GM23338 (cell line): ENCODE data around the gene HDHD2. TPM values are rescaled to one million over a fixed set of nuclear protein-coding genes. Genes with fewer than 3 reads are reported as not detected.
A peak's percentile ranks its signal among the peaks of the same experiment; 100 is the strongest.

Experiments
- ATAC-seq: fragments of 200-7000 bp; cut with Tn5 transposase; 3 replicates; pipeline ENCODE4 v1.9.1; 2020
- DNase-seq: peaks from one replicate; pipeline ENCODE4 v3.0.0-alpha.2; 2015; ENCODE audit warnings: low spot score
- H2AFZ ChIP-seq: fragments of 200-600 bp; sonication (generic); 2 replicates; pipeline ENCODE4 v1.8.0; 2016; ENCODE audit warnings: antibody characterized with exemption, mild to moderate bottlenecking, moderate library complexity
- H3F3A ChIP-seq: fragments of 200-600 bp; sonication (generic); replicated peaks from 2 replicates; pipeline ENCODE4 v1.8.0; 2017; ENCODE audit warnings: antibody characterized with exemption, mixed run types, low read depth
- H3K27ac ChIP-seq: fragments of 200-600 bp; sonication (generic); 2 replicates; pipeline ENCODE4 v1.6.1; 2016; ENCODE audit warnings: low read depth
- H3K27me3 ChIP-seq: fragments of 200-600 bp; sonication (generic); 2 replicates; pipeline ENCODE4 v1.8.0; 2016; ENCODE audit warnings: mild to moderate bottlenecking, mixed run types, moderate library complexity; ENCODE audit not compliant: insufficient read depth
- H3K36me3 ChIP-seq: fragments of 200-600 bp; sonication (generic); 2 replicates; pipeline ENCODE4 v1.8.0; 2016; ENCODE audit warnings: mild to moderate bottlenecking; ENCODE audit not compliant: insufficient read depth
- H3K4me1 ChIP-seq: fragments of 200-600 bp; sonication (generic); 2 replicates; pipeline ENCODE4 v1.8.0; 2016; ENCODE audit warnings: mild to moderate bottlenecking, moderate library complexity; ENCODE audit not compliant: insufficient read depth
- H3K4me2 ChIP-seq: fragments of 200-600 bp; sonication (generic); 2 replicates; pipeline ENCODE4 v1.7.1; 2017; ENCODE audit warnings: mixed run types
- H3K4me3 ChIP-seq: fragments of 200-600 bp; sonication (generic); 2 replicates; pipeline ENCODE4 v1.6.1; 2016; ENCODE audit warnings: mixed run types
- H3K79me2 ChIP-seq: fragments of 200-600 bp; sonication (generic); replicated peaks from 2 replicates; pipeline ENCODE4 v1.8.0; 2017; ENCODE audit warnings: mild to moderate bottlenecking; ENCODE audit not compliant: insufficient read depth
- H3K9me2 ChIP-seq: fragments of 200-600 bp; sonication (generic); 2 replicates; pipeline ENCODE4 v1.8.0; 2017; ENCODE audit not compliant: insufficient read depth
- H4K20me1 ChIP-seq: fragments of 200-600 bp; sonication (generic); replicated peaks from 2 replicates; pipeline ENCODE4 v1.8.0; 2017; ENCODE audit warnings: mild to moderate bottlenecking; ENCODE audit not compliant: insufficient read depth
- H3K27ac Mint-ChIP-seq: 2 replicates; pipeline ENCODE4 v1.8.0; 2020; ENCODE audit warnings: inconsistent platforms, mild to moderate bottlenecking, moderate library complexity, mixed read lengths
- H3K27me3 Mint-ChIP-seq: 3 replicates; pipeline ENCODE4 v1.8.0; 2022; ENCODE audit warnings: low read depth, mild to moderate bottlenecking, moderate library complexity, mixed read lengths, inconsistent platforms; ENCODE audit not compliant: insufficient read depth, poor library complexity
- H3K36me3 Mint-ChIP-seq: 3 replicates; pipeline ENCODE4 v1.8.0; 2021; ENCODE audit warnings: low read depth, mild to moderate bottlenecking, inconsistent platforms, moderate library complexity, mixed read lengths
- H3K4me1 Mint-ChIP-seq: 3 replicates; pipeline ENCODE4 v1.8.0; 2020; ENCODE audit warnings: mild to moderate bottlenecking, inconsistent platforms, mixed read lengths
- H3K4me3 Mint-ChIP-seq: 3 replicates; pipeline ENCODE4 v1.8.0; 2021; ENCODE audit warnings: moderate library complexity, mild to moderate bottlenecking, inconsistent platforms, mixed read lengths
- H3K9me3 Mint-ChIP-seq: 3 replicates; pipeline ENCODE4 v1.8.0; 2020; ENCODE audit warnings: moderate library complexity, mild to moderate bottlenecking, inconsistent platforms, mixed read lengths
- CREB1 ChIP-seq: fragments of 250-450 bp; sonication (Bioruptor Pico); IDR thresholded peaks from 2 replicates; pipeline ENCODE4 v1.5.0; 2020; ENCODE audit warnings: low read depth, mild to moderate bottlenecking, moderate library complexity
- CTCF ChIP-seq, 2 experiments: fragments of 200-600 bp in 1 of 2; sonication (generic) in 1 of 2; conservative IDR thresholded peaks; 2 replicates each; pipeline versions ENCODE4 v1.5.1 to v1.6.1; 2016 to 2017; ENCODE audit warnings: antibody characterized with exemption in 2 of 2, low read depth in 2 of 2, mild to moderate bottlenecking in 2 of 2, moderate library complexity in 1 of 2
- ETS1 ChIP-seq: IDR thresholded peaks from 2 replicates; pipeline ENCODE4 v1.6.1; 2016; ENCODE audit warnings: antibody characterized with exemption
- JUNB ChIP-seq: IDR thresholded peaks from one replicate; pipeline ENCODE4 v1.6.1; 2016; ENCODE audit warnings: antibody characterized with exemption; ENCODE audit not compliant: unreplicated experiment
- NANOG ChIP-seq: IDR thresholded peaks from 2 replicates; pipeline ENCODE4 v1.6.1; 2016; ENCODE audit warnings: antibody characterized with exemption, borderline replicate concordance
- STAT1 ChIP-seq: IDR thresholded peaks from one replicate; pipeline ENCODE4 v1.6.1; 2016; ENCODE audit warnings: antibody characterized with exemption; ENCODE audit not compliant: unreplicated experiment
- ZNF114 ChIP-seq: fragments of 250-450 bp; sonication (Bioruptor Pico); IDR thresholded peaks from 2 replicates; pipeline ENCODE4 v1.5.0; 2020; ENCODE audit warnings: mild to moderate bottlenecking, moderate library complexity
- polyA plus RNA-seq: library from polyadenylated mRNA; unstranded; fragments of >200 nt; fragmentation: Nextera tagmentation; extraction: Ambion mirVana; gene quantifications from 2 replicates; pipeline ENCODE4 v1.2.1, GENCODE V29; 2016
- total RNA-seq: library from RNA; depleted of rRNA; stranded (reverse); fragments of >200 nt; shearing (Covaris generic); gene quantifications from 2 replicates; pipeline ENCODE4 v1.2.3, GENCODE V29; 2014
- TF ChIP-seq, protein P1 (sequence below): IDR thresholded peaks from one replicate; pipeline ENCODE4 v1.6.1; 2018; ENCODE audit warnings: antibody characterized with exemption; ENCODE audit not compliant: unreplicated experiment

Gene HDHD2
- total and polyA plus RNA-seq, 2 experiments from 2014 or later = 25.9 to 32.2 TPM

DNA sequence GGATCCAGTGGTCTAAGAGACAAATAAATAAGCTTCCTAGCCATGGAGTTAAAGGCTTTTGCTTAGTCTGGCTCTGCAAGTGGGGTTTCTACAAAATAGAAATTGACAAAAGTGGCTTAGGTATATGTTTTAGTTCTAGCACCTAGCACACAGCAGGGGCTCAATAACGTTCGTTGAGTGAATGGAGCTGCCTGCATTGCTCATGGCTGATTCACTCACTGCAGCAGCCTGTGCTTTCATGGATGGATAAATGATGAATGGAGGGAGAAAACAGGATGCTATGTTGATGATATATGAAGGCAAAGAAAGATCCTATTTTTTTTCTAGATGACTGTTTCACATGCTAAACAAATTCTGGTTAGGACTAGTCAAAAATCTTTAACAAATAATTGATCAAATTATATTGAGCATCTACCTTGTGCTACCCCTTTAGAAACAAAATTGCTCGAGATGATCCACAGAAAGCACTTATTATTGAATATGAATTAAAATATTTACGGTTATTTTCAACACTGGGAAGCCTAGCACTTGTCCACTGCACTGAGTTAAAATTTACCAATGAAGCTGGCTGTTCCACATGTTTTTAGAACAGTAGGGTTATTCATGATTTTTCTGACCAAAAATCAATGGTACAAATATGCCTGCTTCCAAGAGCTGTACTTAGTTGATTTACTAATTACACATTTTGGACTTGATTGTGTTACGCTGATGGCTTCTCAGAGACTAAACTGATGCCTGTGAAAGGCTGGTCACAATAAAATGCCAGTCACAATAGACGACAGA is 39.6 kb downstream of the HDHD2 start:
- TF ChIP-seq ETS1 (no peak), CTCF (conservative IDR thresholded peaks at IDR 0.05; ENCODE audit: low read depth in 2 of 2) (no peak)
- H3K27me3 ChIP-seq = no peaks in the 10 kb centered on the region
- no peak overlapping the region for H2AFZ ChIP-seq
- H3K79me2 ChIP-seq = no peaks in the 10 kb centered on the region
- no peak overlapping the region for H3K4me3 ChIP-seq
- peaks cover 2% of the 10 kb centered on the region for H3K27me3 Mint-ChIP-seq
- H3K4me1 Mint-ChIP-seq = peaks cover 47% of the 10 kb centered on the region
- no peaks in the 10 kb centered on the region for H3K9me2 ChIP-seq
- H3K36me3 Mint-ChIP-seq = peaks cover 28% of the 10 kb centered on the region
- peaks cover 36% of the 10 kb centered on the region for H3K4me1 ChIP-seq
- H3F3A ChIP-seq = no peaks in the 10 kb centered on the region
- ATAC-seq = no peak
- H3K9me3 Mint-ChIP-seq = no peaks in the 10 kb centered on the region
- peak; percentile 13 for DNase-seq
- no peak overlapping the region for H3K27ac ChIP-seq
- H3K4me3 Mint-ChIP-seq = no peak overlapping the region
- H3K27ac Mint-ChIP-seq = no peak overlapping the region; the same call in 1 of the 2 replicates
- H3K4me2 ChIP-seq = no peak overlapping the region
- H3K36me3 ChIP-seq = peaks cover 9% of the 10 kb centered on the region
- H4K20me1 ChIP-seq = no peaks in the 10 kb centered on the region; the same call in 1 of the 2 replicates

DNA sequence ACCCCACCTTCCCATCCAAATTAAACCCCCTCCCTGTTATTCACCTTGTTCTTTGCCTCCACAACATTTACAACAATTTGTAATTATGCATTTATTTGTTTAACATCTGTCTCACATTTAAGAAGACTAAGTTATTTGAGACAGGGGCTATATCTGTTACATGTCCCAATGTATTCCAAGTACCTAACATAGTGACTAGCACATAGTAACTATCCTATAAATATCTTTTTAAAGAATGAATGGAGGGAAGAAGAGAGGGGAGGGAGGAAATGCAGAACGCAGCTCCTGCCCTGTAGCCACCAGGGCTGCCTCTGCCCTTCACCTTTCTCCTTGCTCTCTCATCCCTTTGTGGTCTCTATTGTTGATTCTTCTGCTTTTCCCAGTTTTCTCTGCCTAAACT is 40.6 kb downstream of the HDHD2 start:
- peaks cover 41% of the 10 kb centered on the region for H3K4me1 Mint-ChIP-seq
- TF ChIP-seq STAT1 = no peak
- TF ChIP-seq CTCF (conservative IDR thresholded peaks at IDR 0.05; ENCODE audit: low read depth in 2 of 2) = no peak
- TF ChIP-seq NANOG = no peak
- TF ChIP-seq ZNF114 (CRISPR knock-in tag) = no peak
- TF ChIP-seq, protein P1, sequence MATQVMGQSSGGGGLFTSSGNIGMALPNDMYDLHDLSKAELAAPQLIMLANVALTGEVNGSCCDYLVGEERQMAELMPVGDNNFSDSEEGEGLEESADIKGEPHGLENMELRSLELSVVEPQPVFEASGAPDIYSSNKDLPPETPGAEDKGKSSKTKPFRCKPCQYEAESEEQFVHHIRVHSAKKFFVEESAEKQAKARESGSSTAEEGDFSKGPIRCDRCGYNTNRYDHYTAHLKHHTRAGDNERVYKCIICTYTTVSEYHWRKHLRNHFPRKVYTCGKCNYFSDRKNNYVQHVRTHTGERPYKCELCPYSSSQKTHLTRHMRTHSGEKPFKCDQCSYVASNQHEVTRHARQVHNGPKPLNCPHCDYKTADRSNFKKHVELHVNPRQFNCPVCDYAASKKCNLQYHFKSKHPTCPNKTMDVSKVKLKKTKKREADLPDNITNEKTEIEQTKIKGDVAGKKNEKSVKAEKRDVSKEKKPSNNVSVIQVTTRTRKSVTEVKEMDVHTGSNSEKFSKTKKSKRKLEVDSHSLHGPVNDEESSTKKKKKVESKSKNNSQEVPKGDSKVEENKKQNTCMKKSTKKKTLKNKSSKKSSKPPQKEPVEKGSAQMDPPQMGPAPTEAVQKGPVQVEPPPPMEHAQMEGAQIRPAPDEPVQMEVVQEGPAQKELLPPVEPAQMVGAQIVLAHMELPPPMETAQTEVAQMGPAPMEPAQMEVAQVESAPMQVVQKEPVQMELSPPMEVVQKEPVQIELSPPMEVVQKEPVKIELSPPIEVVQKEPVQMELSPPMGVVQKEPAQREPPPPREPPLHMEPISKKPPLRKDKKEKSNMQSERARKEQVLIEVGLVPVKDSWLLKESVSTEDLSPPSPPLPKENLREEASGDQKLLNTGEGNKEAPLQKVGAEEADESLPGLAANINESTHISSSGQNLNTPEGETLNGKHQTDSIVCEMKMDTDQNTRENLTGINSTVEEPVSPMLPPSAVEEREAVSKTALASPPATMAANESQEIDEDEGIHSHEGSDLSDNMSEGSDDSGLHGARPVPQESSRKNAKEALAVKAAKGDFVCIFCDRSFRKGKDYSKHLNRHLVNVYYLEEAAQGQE = no peak
- no peak for TF ChIP-seq JUNB
- no peak for TF ChIP-seq CREB1 (CRISPR knock-in tag)

More for the DNA sequence above, 40.6 kb downstream of the HDHD2 start:
- Histone ChIP-seq H3K79me2 (no peaks in the 10 kb centered on the region), H2AFZ (no peak overlapping the region), H3K27me3 (no peaks in the 10 kb centered on the region), H3K4me1 (peaks cover 34% of the 10 kb centered on the region), H3F3A (no peaks in the 10 kb centered on the region), H3K36me3 (peaks cover 9% of the 10 kb centered on the region), H3K27ac (no peak overlapping the region), H3K4me2 (no peak overlapping the region; the same call in 1 of the 2 replicates), H3K9me2 (no peaks in the 10 kb centered on the region), H3K4me3 (no peak overlapping the region), H4K20me1 (no peaks in the 10 kb centered on the region; the same call in 1 of the 2 replicates)
- DNase-seq (no peak), ATAC-seq (peak; percentile 18; the same call in 1 of the 3 replicates)
- peaks cover 2% of the 10 kb centered on the region for H3K27me3 Mint-ChIP-seq
- peak overlapping the region; percentile 40; the same call in 1 of the 2 replicates for H3K27ac Mint-ChIP-seq
- H3K36me3 Mint-ChIP-seq = peaks cover 28% of the 10 kb centered on the region
- H3K9me3 Mint-ChIP-seq = no peaks in the 10 kb centered on the region
- no peak overlapping the region for H3K4me3 Mint-ChIP-seq
